Head of caudate nucleus (tissue), 42 donors: Measurements from ENCODE around the gene PCDHGA10.

Source experiments
- DNase-seq, 42 donors: peaks; one replicate each; pipeline versions ENCODE4 v3.0.0 to v3.0.0-alpha.2; 2020 to 2021; ENCODE audit warnings: mixed read lengths in 7 of 42
- intact Hi-C: fragments of 100-400 bp; cut with DNase I; formaldehyde crosslinking; loops from one replicate; pipeline ENCODE4 v1.15.0; 2022

PCDHGA10 gene

DNA sequence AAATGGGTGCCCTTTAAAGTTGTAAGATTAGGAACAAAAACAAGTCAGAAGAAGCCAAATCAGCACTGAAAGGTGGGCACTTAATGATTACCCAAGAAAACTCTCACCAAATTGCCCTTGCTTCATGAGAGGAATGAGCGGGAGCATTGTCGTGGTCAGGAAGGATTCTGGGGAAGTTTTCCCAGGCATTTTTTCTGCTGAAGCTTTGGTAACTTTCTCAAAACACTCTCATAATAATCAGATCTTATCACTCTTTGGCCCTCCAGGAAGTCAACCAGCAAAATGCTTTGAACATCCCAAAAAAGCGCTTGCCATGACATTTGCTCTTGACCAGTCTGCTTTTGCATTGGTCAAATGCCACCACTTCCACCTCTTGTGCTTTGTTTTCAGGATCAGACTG is 52.6 kb downstream of the PCDHGA10 start:
- DNase-seq, result no peak
- intact Hi-C loops, result no loop called here
